ENCODE measurements around the gene PAK1. TPM values are rescaled to one million over a fixed set of nuclear protein-coding genes. Genes with fewer than 3 reads are reported as not detected.
A peak's percentile ranks its signal among the peaks of the same experiment; 100 is the strongest.

PAK1 gene
- polyA plus RNA-seq, 3 donors, result 86.6 to 90.6 (median 88.6) TPM

- DNase-seq (ENCODE audit: low read depth in 3 of 3, low spot score in 2 of 3), result no peak
Measured at GRCh38 chr11:77440678-77441077, 33.2 kb downstream of the PAK1 start.

DNA sequence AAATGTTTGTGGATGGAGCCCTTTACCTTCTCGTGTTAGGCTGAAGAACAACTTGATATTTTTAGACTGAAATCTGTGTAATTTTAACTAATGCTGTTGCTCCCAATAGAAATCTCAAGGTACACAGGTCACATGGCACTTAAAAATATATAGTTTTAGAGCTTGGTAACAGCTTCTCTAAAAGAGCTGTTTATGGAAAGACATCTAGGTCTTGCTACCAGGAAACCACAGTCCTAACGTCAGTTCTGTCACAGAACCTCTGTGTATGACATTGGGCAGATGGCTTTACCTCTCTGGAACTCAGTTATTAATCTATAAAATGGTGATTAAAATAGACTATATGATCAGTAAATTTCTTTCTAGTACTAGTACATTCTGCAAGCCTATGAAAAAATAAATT, 35.4 kb downstream of the PAK1 start:
- no peak for DNase-seq (ENCODE audit: low read depth in 3 of 3, low spot score in 2 of 3)

DNA sequence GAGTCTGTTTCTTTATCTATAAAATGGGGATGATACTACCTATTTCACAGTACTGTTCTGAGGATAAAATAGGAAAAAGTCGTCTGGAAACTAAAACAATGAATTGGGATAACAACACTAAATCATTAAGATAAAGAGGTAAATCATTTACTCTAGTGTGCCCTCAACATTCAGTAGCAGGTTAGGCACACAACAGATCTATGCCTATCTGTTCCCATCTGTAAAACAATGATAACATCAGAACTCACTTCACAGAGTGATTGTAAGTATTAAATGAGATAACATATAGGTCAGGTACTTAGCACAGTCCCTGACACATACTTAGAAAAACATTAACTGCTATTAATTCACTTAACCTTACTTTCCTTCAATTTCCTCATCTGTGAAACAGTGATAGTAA, 36.9 kb downstream of the PAK1 start:
- DNase-seq (ENCODE audit: low read depth in 3 of 3, low spot score in 2 of 3), result no peak

DNA sequence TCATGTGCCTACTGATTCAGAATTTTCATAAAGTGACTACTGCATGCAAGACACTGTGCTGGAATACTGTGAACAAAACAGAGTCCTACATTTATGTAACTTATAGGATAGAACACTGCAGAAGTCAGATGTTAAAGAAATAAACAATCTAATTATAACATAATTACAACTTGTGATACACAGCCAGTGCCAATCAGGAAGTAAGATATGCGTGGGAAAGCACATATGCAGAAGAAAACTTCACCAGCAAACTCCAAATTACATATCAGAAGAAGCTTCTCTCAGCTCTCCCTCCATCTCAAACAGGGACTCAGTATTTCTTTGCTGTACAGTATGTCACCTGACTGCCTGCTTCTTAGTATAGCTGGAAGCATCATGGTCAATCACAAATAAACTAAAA, 37.4 kb downstream of the PAK1 start:
- no peak for DNase-seq (ENCODE audit: low read depth in 3 of 3, low spot score in 2 of 3)

DNA sequence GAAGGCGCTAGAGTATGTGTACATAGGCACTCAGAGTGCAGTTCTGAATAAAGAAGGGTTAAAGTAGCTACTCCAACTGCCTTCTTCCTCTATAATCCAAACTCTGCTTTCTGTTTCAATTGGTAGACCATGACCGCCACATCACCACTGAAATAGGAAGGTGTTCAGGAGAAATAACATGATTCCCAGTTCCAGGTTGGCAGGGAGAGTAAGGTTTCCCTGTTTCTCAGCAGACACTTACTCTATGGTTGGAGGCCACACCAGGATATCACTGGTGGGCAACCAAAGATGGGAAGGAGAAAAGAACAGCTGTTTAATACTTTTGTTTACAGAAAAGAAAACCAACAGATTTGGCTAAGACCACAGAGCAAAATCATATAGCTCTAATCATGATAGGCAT, 37.9 kb downstream of the PAK1 start:
- no peak for DNase-seq (ENCODE audit: low read depth in 3 of 3, low spot score in 2 of 3)

- DNase-seq (ENCODE audit: low read depth in 3 of 3, low spot score in 2 of 3), result no peak
Measured at GRCh38 chr11:77431813-77432212, 42.1 kb downstream of the PAK1 start.

DNA sequence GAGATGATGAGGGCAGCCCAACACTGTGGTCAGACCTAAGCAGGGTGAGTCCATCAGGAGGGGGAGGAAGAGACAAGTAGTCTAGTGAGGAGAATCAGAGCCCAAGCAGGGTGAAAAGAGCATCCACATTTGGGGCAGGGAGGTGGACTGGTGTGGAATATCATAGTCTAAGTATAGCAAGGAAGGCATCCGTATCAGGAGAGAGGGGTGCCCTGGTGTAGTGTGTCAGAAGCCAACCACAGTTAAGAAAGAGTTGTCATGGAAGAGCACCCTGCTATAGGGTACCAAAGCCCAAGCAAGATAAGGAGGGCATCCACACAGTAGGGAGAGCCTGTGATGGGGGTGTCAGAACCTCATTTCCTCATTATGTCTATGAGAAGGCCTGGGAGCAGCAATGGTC, 45.3 kb downstream of the PAK1 start:
- DNase-seq (ENCODE audit: low read depth in 3 of 3, low spot score in 2 of 3), result no peak

DNA sequence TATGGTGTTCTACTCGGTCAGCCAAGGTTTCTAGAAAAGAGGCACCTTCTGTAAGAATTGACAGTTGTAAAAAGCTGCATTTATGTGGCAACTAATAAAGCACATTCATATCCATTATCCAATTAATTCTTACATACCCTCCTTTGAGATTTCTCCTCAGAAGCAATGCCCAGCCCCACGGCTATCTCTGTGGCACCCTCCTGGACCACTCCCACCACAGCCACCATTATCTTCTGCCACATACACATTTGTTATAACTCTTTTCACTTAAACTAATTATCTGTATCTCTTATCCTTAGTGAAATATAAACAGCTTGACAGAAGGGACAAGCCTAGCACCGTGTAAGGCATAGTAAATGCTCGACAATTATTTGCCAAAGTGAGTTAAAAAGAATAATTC, 48.5 kb downstream of the PAK1 start:
- DNase-seq (ENCODE audit: low read depth in 3 of 3, low spot score in 2 of 3), result no peak

DNA sequence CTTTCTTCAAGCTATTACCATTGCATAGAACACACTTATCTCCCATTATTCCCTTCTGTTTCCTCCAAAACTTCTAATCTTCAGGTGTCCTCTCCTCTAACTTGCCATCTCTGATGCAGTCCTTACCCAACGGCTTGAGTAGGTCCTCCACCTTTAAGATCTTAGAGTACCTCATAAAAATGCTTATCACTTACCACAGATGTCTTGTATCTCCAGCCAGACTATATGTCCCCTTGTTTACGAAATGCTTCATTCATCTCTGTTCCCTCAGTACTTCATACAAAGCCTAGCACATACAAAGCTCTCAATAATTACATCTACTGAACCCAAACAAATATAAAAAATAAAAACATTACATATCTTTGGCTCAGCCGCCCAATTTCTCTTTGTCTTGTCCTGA, 49.2 kb downstream of the PAK1 start:
- DNase-seq (ENCODE audit: low read depth in 3 of 3, low spot score in 2 of 3), result no peak

DNA sequence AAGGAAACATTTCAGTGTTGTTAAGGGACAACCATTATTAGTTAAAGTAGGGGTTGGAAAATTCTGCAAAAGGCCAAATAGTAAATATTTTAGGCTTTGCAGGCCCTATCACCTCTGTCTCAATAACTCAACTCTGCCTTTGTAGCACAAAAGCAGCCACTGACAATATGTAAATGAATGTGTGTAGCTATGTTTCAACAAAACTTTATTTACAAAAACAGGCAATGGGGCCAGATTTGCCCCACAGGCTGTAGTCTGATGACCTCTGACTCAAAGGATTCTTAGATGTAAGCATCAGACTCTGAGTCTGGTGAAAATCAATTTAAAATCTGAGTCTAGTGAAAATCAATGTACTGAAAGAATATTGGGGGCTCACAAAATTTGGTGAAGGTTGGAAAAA, 50.3 kb downstream of the PAK1 start:
- DNase-seq (ENCODE audit: low read depth in 3 of 3, low spot score in 2 of 3), result no peak

- no peak for DNase-seq (ENCODE audit: low read depth in 3 of 3, low spot score in 2 of 3)
Measured at GRCh38 chr11:77422687-77423086, 51.2 kb downstream of the PAK1 start.

GRCh38 chr11:77421041-77421723, 52.7 kb downstream of the PAK1 start:
- DNase-seq (ENCODE audit: low read depth in 3 of 3, low spot score in 2 of 3), result no peak

GRCh38 chr11:77418971-77419597, 54.8 kb downstream of the PAK1 start:
- no peak for DNase-seq (ENCODE audit: low read depth in 3 of 3, low spot score in 2 of 3)

DNA sequence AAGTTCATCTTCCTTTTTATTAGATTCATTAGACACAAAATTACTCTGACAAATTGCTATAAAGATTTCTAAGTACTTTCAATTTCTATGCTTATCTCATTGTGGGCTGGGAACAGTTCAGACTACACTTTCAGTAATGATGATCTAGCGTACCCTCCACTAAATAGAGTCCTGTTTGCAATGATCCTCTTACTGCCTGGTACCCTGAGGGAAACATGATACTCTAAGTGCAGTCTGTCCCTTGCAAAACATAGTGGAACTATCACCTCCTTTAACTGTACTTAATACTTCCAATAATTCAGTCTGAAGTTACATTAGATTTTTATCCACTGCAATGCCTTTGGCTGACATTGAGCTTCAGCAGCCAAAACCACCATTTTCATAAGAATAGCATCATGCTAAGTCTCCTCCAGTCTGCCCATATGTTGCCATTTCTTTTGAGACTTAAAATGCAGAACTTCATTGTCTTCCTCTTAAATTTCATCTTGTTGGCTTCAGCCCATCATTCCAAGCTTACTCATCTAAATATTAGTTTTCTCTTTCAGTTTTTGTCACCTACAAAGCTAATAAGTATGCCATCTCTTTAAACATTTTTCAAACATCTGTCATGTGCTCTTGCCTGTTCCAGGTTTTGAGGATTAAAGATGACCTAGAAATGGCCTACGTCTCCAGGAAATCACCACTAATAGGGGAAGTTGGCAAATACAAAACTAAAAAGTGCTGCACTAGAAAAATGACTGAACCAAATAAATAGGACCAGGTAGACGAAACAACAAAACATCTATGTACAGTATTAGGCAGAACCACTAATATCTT, 55.5 kb downstream of the PAK1 start:
- DNase-seq (ENCODE audit: low read depth in 3 of 3, low spot score in 2 of 3), result no peak

GRCh38 chr11:77416357-77416756, 57.5 kb downstream of the PAK1 start:
- DNase-seq (ENCODE audit: low read depth in 3 of 3, low spot score in 2 of 3), result no peak

- DNase-seq (ENCODE audit: low read depth in 3 of 3, low spot score in 2 of 3), result no peak
Measured at GRCh38 chr11:77413850-77414460, 59.9 kb downstream of the PAK1 start.

GRCh38 chr11:77412814-77413213, 61.1 kb downstream of the PAK1 start:
- no peak for DNase-seq (ENCODE audit: low read depth in 3 of 3, low spot score in 2 of 3)

DNA sequence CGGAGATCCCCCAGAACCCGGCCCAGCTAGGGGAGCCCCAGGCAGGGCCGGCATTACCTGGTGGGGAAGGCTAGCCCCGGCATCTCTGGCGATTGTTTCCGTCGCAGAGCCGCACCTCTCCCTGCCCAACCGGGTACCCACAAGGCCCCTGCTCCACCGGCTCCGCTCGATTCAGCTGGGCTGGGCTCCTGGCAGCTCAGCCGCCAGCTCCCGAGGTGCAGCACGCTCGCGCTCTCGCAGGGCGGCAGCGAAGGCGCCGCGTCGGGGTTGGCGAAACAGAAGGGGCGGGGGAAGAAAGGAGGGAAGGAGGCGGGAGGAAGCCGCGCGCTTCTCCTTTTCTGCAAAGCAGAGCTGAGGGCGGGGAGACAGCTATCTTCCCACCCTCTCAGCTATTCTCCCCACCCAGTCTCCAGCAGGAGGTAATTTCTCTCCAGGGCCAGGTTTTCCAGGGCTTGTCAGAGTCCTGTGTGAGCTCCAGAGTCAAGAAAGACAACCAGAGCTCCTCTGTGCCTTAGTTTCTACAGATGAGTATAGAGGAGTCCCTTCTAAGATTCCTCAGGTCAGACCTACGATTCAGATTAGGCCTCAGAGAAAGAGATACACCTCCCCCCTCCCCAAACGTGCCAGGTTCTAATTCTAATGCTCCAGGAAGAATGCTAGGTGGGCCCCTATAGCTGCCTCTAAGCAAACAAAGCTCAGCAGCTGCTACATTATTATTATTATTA, 62.0 kb downstream of the PAK1 start:
- DNase-seq (ENCODE audit: low read depth in 3 of 3, low spot score in 2 of 3), result peak; percentile 57 to 75 (median 65)

- DNase-seq (ENCODE audit: low read depth in 3 of 3, low spot score in 2 of 3), result no peak
Measured at GRCh38 chr11:77411137-77411707, 62.7 kb downstream of the PAK1 start.

GRCh38 chr11:77410076-77410827, 63.6 kb downstream of the PAK1 start:
- no peak for DNase-seq (ENCODE audit: low read depth in 3 of 3, low spot score in 2 of 3)

All from right renal cortex interstitium (tissue), 3 donors.